Mesenchymal stem cell (in vitro differentiated cells and primary cell): ENCODE data around the gene ACADVL.
A peak's percentile ranks its signal among the peaks of the same experiment; 100 is the strongest.

ENCODE experiments used
- DNase-seq: peaks from one replicate; pipeline ENCODE4 v3.0.0-alpha.2; 2013
- H2AFZ ChIP-seq: one replicate; pipeline ENCODE4 v1.6.1; 2013; ENCODE audit warnings: low read depth, mild to moderate bottlenecking, control low read depth, inconsistent platforms, low read length, moderate library complexity
- H2AK5ac ChIP-seq: 2 replicates; pipeline ENCODE4 v1.6.1; 2013; ENCODE audit warnings: low read length, moderate library complexity, mild to moderate bottlenecking, inconsistent platforms; ENCODE audit not compliant: severe bottlenecking
- H2BK120ac ChIP-seq: one replicate; pipeline ENCODE4 v1.6.1; 2013; ENCODE audit warnings: low read depth, mild to moderate bottlenecking, inconsistent platforms, low read length, moderate library complexity
- H2BK12ac ChIP-seq, 2 experiments: one replicate each; pipeline ENCODE4 v1.6.1; 2013; ENCODE audit warnings: inconsistent platforms in 2 of 2, low read length in 2 of 2, mild to moderate bottlenecking in 2 of 2, moderate library complexity in 2 of 2, control low read depth in 1 of 2
- H2BK15ac ChIP-seq: one replicate; pipeline ENCODE4 v1.6.1; 2013; ENCODE audit warnings: mild to moderate bottlenecking, low read depth, inconsistent platforms; ENCODE audit not compliant: poor library complexity, severe bottlenecking
- H2BK5ac ChIP-seq: 2 replicates; pipeline ENCODE4 v1.6.1; 2013; ENCODE audit warnings: low read depth, mild to moderate bottlenecking, low read length, control low read depth, inconsistent platforms; ENCODE audit not compliant: poor library complexity, severe bottlenecking
- H3K14ac ChIP-seq, 2 experiments: one replicate each; pipeline ENCODE4 v1.6.1; 2013; ENCODE audit warnings: inconsistent platforms in 2 of 2, low read length in 2 of 2, control low read depth in 1 of 2, mild to moderate bottlenecking in 1 of 2, moderate library complexity in 1 of 2
- H3K18ac ChIP-seq, 2 experiments: one replicate each; pipeline ENCODE4 v1.6.1; 2013; ENCODE audit warnings: inconsistent platforms in 2 of 2, low read length in 2 of 2, control low read depth in 1 of 2, low read depth in 1 of 2, mild to moderate bottlenecking in 1 of 2
- H3K23ac ChIP-seq, 2 experiments: one replicate each; pipeline ENCODE4 v1.6.1; 2013; ENCODE audit warnings: inconsistent platforms in 2 of 2, low read length in 2 of 2, mild to moderate bottlenecking in 2 of 2, moderate library complexity in 2 of 2, control low read depth in 1 of 2
- H3K27ac ChIP-seq: 2 replicates; pipeline ENCODE4 v1.5.1; 2013; ENCODE audit warnings: mild to moderate bottlenecking, moderate library complexity, low read length, control low read depth, inconsistent platforms; ENCODE audit not compliant: poor library complexity, severe bottlenecking
- H3K27me3 ChIP-seq, 2 experiments: 2 replicates each; pipeline versions ENCODE4 v1.6.1 to v1.7.0; 2013; ENCODE audit warnings: low read length in 2 of 2, mild to moderate bottlenecking in 2 of 2, moderate library complexity in 2 of 2, control low read depth in 1 of 2, inconsistent platforms in 1 of 2; ENCODE audit not compliant: control insufficient read depth in 1 of 2, insufficient read depth in 1 of 2
- H3K36me3 ChIP-seq, 2 experiments: 2 replicates each; pipeline versions ENCODE4 v1.6.1 to v1.7.0; 2013; ENCODE audit warnings: low read length in 2 of 2, control low read depth in 1 of 2, inconsistent platforms in 1 of 2, low read depth in 1 of 2, mild to moderate bottlenecking in 1 of 2; ENCODE audit not compliant: insufficient read depth in 2 of 2, control insufficient read depth in 1 of 2
- H3K4ac ChIP-seq, 2 experiments: one replicate each; pipeline ENCODE4 v1.6.1; 2013; ENCODE audit warnings: inconsistent platforms in 2 of 2, low read length in 2 of 2, mild to moderate bottlenecking in 2 of 2, moderate library complexity in 2 of 2, control low read depth in 1 of 2, low read depth in 1 of 2
- H3K4me1 ChIP-seq: 2 replicates; pipeline ENCODE4 v1.6.1; 2013; ENCODE audit warnings: low read depth, low read length, control low read depth; ENCODE audit not compliant: control insufficient read depth, insufficient read depth
- H3K4me2 ChIP-seq: 2 replicates; pipeline ENCODE4 v1.6.1; 2013; ENCODE audit warnings: low read length, mild to moderate bottlenecking, inconsistent platforms; ENCODE audit not compliant: poor library complexity, severe bottlenecking
- H3K4me3 ChIP-seq, 2 experiments: 2 replicates each; pipeline versions ENCODE4 v1.5.1 to v1.7.0; 2013; ENCODE audit warnings: low read length in 2 of 2, mild to moderate bottlenecking in 2 of 2, control low read depth in 1 of 2, low read depth in 1 of 2; ENCODE audit not compliant: insufficient read depth in 1 of 2
- H3K79me1 ChIP-seq: replicated peaks from 2 replicates; pipeline ENCODE4 v1.6.1; 2013; ENCODE audit warnings: mild to moderate bottlenecking, control low read depth, low read length, inconsistent platforms; ENCODE audit not compliant: poor library complexity, severe bottlenecking
- H3K9ac ChIP-seq: 2 replicates; pipeline ENCODE4 v1.7.0; 2013; ENCODE audit warnings: mild to moderate bottlenecking, low read length, moderate library complexity
- H3K9me3 ChIP-seq: 2 replicates; pipeline ENCODE4 v1.7.0; 2013; ENCODE audit warnings: mild to moderate bottlenecking, low read length; ENCODE audit not compliant: control insufficient read depth
- H4K8ac ChIP-seq: one replicate; pipeline ENCODE4 v1.6.1; 2013; ENCODE audit warnings: inconsistent platforms, mild to moderate bottlenecking, low read length, moderate library complexity
- H4K91ac ChIP-seq: one replicate; pipeline ENCODE4 v1.6.1; 2013; ENCODE audit warnings: mild to moderate bottlenecking, low read length, inconsistent platforms
- WGBS: methylation state at CpG from one replicate; pipeline ENCODE4 v1.1.7; 2013; ENCODE audit warnings: mixed read lengths; 5-methylcytosine and 5-hydroxymethylcytosine counted together

Gene ACADVL

GRCh38 chr17:7174603-7175326 lies 45.0 kb upstream of the ACADVL start:
- H3K4me2 ChIP-seq: no peak overlapping the region
- H3K27ac ChIP-seq: no peak overlapping the region
- H3K27me3 ChIP-seq: peaks cover 15 to 49% of the 10 kb centered on the region in 2 experiments
- no peaks in the 10 kb centered on the region for H3K79me1 ChIP-seq
- H2BK120ac ChIP-seq: no peak overlapping the region
- no peak for DNase-seq
- H2BK5ac ChIP-seq: no peak overlapping the region
- H2BK15ac ChIP-seq: no peak overlapping the region
- no peak overlapping the region for H3K4ac ChIP-seq
- WGBS: 78% methylated on average over 7 of the region's 7 CpGs
- peaks cover 5% of the 10 kb centered on the region for H3K9me3 ChIP-seq
- no peak overlapping the region for H3K9ac ChIP-seq
- peak overlapping the region in 1 of 2 experiments; percentile 41 for H3K14ac ChIP-seq
- no peaks in the 10 kb centered on the region for H3K36me3 ChIP-seq
- H4K91ac ChIP-seq: no peak overlapping the region
- no peak overlapping the region for H3K23ac ChIP-seq
- H2AFZ ChIP-seq: peak overlapping the region; percentile 10
- no peak overlapping the region for H4K8ac ChIP-seq
- no peak overlapping the region for H2BK12ac ChIP-seq
- no peak overlapping the region for H2AK5ac ChIP-seq
- H3K18ac ChIP-seq: no peak overlapping the region
- peaks cover 22% of the 10 kb centered on the region for H3K4me1 ChIP-seq
- H3K4me3 ChIP-seq: peak overlapping the region in 1 of 2 experiments; percentile 29

GRCh38 chr17:7175330-7175733 lies 44.4 kb upstream of the ACADVL start:
- no peak overlapping the region for H3K18ac ChIP-seq
- H3K9ac ChIP-seq: no peak overlapping the region
- H3K14ac ChIP-seq: no peak overlapping the region
- no peak overlapping the region for H2AK5ac ChIP-seq
- H2BK12ac ChIP-seq: no peak overlapping the region
- H3K79me1 ChIP-seq: no peaks in the 10 kb centered on the region
- H3K27me3 ChIP-seq: peaks cover 15 to 49% of the 10 kb centered on the region in 2 experiments
- H3K4me1 ChIP-seq: peaks cover 23% of the 10 kb centered on the region
- H3K4me3 ChIP-seq: no peak overlapping the region
- H2BK120ac ChIP-seq: no peak overlapping the region
- H3K4me2 ChIP-seq: no peak overlapping the region
- H3K4ac ChIP-seq: no peak overlapping the region
- no peak overlapping the region for H2BK5ac ChIP-seq
- WGBS: 95% methylated on average over 5 of the region's 5 CpGs
- no peak for DNase-seq
- H3K36me3 ChIP-seq: no peaks in the 10 kb centered on the region
- peaks cover 2% of the 10 kb centered on the region for H3K9me3 ChIP-seq
- no peak overlapping the region for H2AFZ ChIP-seq
- H3K27ac ChIP-seq: no peak overlapping the region
- H4K91ac ChIP-seq: no peak overlapping the region
- no peak overlapping the region for H3K23ac ChIP-seq
- H2BK15ac ChIP-seq: no peak overlapping the region
- H4K8ac ChIP-seq: no peak overlapping the region

- H3K4me3 ChIP-seq: no peak overlapping the region
- H3K18ac ChIP-seq: no peak overlapping the region
- peak overlapping the region in 1 of 2 experiments; percentile 29 for H2BK12ac ChIP-seq
- H2AFZ ChIP-seq: no peak overlapping the region
- 94% methylated on average over 1 of the region's 1 CpG for WGBS
- H3K27me3 ChIP-seq: peaks cover 15 to 49% of the 10 kb centered on the region in 2 experiments
- H2BK15ac ChIP-seq: no peak overlapping the region
- H3K9ac ChIP-seq: no peak overlapping the region
- no peak overlapping the region for H4K91ac ChIP-seq
- H3K27ac ChIP-seq: no peak overlapping the region
- no peaks in the 10 kb centered on the region for H3K79me1 ChIP-seq
- H3K23ac ChIP-seq: no peak overlapping the region
- H3K36me3 ChIP-seq: no peaks in the 10 kb centered on the region
- peak overlapping the region in 1 of 2 experiments; percentile 73 for H3K14ac ChIP-seq
- no peaks in the 10 kb centered on the region for H3K9me3 ChIP-seq
- no peak overlapping the region for H2BK5ac ChIP-seq
- peaks cover 23% of the 10 kb centered on the region for H3K4me1 ChIP-seq
- H2BK120ac ChIP-seq: no peak overlapping the region
- no peak overlapping the region for H2AK5ac ChIP-seq
- no peak overlapping the region for H3K4ac ChIP-seq
- no peak overlapping the region for H4K8ac ChIP-seq
- no peak for DNase-seq
- H3K4me2 ChIP-seq: no peak overlapping the region
These were observed 43.5 kb upstream of the ACADVL start for GRCh38 chr17:7176107-7176840.

GRCh38 chr17:7176841-7177190 lies 42.9 kb upstream of the ACADVL start:
- no peak overlapping the region for H3K27ac ChIP-seq
- H2BK12ac ChIP-seq: no peak overlapping the region
- no peaks in the 10 kb centered on the region for H3K36me3 ChIP-seq
- H4K91ac ChIP-seq: peak overlapping the region; percentile 64
- H2AK5ac ChIP-seq: no peak overlapping the region
- peak overlapping the region; percentile 89 for H4K8ac ChIP-seq
- DNase-seq: no peak
- 2% methylated on average over 15 of the region's 17 CpGs for WGBS
- H2AFZ ChIP-seq: no peak overlapping the region
- H3K18ac ChIP-seq: peak overlapping the region; percentile 82 to 89
- no peak overlapping the region for H3K4ac ChIP-seq
- H2BK5ac ChIP-seq: no peak overlapping the region
- no peak overlapping the region for H2BK120ac ChIP-seq
- no peaks in the 10 kb centered on the region for H3K9me3 ChIP-seq
- peaks cover 23% of the 10 kb centered on the region for H3K4me1 ChIP-seq
- H3K4me3 ChIP-seq: peak overlapping the region; percentile 16 to 74
- H3K27me3 ChIP-seq: peaks cover 15 to 49% of the 10 kb centered on the region in 2 experiments
- H3K4me2 ChIP-seq: peak overlapping the region; percentile 89
- peak overlapping the region; percentile 73 for H3K9ac ChIP-seq
- H3K14ac ChIP-seq: peak overlapping the region in 1 of 2 experiments; percentile 73
- H3K23ac ChIP-seq: no peak overlapping the region
- H3K79me1 ChIP-seq: no peaks in the 10 kb centered on the region
- no peak overlapping the region for H2BK15ac ChIP-seq
